Esophagus (tissue), 2 donors: ENCODE data around the gene FIGLA. TPM values are rescaled to one million over a fixed set of nuclear protein-coding genes. Genes with fewer than 3 reads are reported as not detected.

ENCODE experiments used
- H3K27ac ChIP-seq, 2 donors: one replicate each; pipeline ENCODE4 v1.5.1; 2013; ENCODE audit warnings: low read depth in 2 of 2, mild to moderate bottlenecking in 2 of 2, inconsistent platforms in 1 of 2, low read length in 1 of 2, moderate library complexity in 1 of 2
- H3K27me3 ChIP-seq, 2 donors: one replicate each; pipeline ENCODE4 v1.6.1; 2013; ENCODE audit warnings: low read length in 2 of 2, control low read depth in 1 of 2, mild to moderate bottlenecking in 1 of 2; ENCODE audit not compliant: insufficient read depth in 2 of 2, control insufficient read depth in 1 of 2
- H3K36me3 ChIP-seq, 2 donors: one replicate each; pipeline ENCODE4 v1.6.1; 2013; ENCODE audit warnings: low read length in 1 of 2; ENCODE audit not compliant: control insufficient read depth in 2 of 2, insufficient read depth in 2 of 2
- H3K4me1 ChIP-seq, 2 donors: one replicate each; pipeline ENCODE4 v1.6.1; 2013; ENCODE audit warnings: low read length in 1 of 2; ENCODE audit not compliant: control insufficient read depth in 2 of 2, insufficient read depth in 2 of 2
- H3K4me3 ChIP-seq, 2 donors: one replicate each; pipeline ENCODE4 v1.5.1; 2013; ENCODE audit warnings: low read length in 2 of 2, mild to moderate bottlenecking in 2 of 2, low read depth in 1 of 2, moderate library complexity in 1 of 2
- H3K9me3 ChIP-seq, 2 donors: one replicate each; pipeline ENCODE4 v1.6.1; 2013; ENCODE audit warnings: mild to moderate bottlenecking in 2 of 2, low read depth in 1 of 2, low read length in 1 of 2, moderate library complexity in 1 of 2; ENCODE audit not compliant: control insufficient read depth in 2 of 2, insufficient read depth in 1 of 2
- WGBS, 2 donors: extraction: QIAGEN DNeasy Blood & Tissue Kit; methylation state at CpG; one replicate each; pipeline ENCODE4 v1.1.7; 2013; 5-methylcytosine and 5-hydroxymethylcytosine counted together
- polyA plus RNA-seq, 2 donors: library from polyadenylated mRNA; stranded (reverse); fragments of 200-250 nt; gene quantifications; one replicate each; pipeline ENCODE4 v1.2.3, GENCODE V29; 2013
- donor health status: healthy with polysubstance abuse.
- donor health status: Bipolar disorder and iron deficiency.

Gene FIGLA
- polyA plus RNA-seq, 2 donors: 0.07 TPM; not detected in 1

GRCh38 chr2:70829916-70830315 is 39.5 kb upstream of the FIGLA start:
- 54% methylated on average over 1 of the region's 1 CpG for WGBS, 2 donors
- Histone ChIP-seq H3K27me3 (no peaks in the 10 kb centered on the region), H3K27ac (no peak overlapping the region)

GRCh38 chr2:70828914-70829824 is 38.7 kb upstream of the FIGLA start:
- no peak overlapping the region for H3K4me3 ChIP-seq
- no peaks in the 10 kb centered on the region for H3K27me3 ChIP-seq
- H3K9me3 ChIP-seq: no peaks in the 10 kb centered on the region
- no peaks in the 10 kb centered on the region for H3K4me1 ChIP-seq
- no peaks in the 10 kb centered on the region for H3K36me3 ChIP-seq
- WGBS, 2 donors: 54 to 62% methylated on average over 6 of the region's 6 CpGs
- H3K27ac ChIP-seq: no peak overlapping the region

More at GRCh38 chr2:70829916-70830315, 39.5 kb upstream of the FIGLA start:
- H3K9me3 ChIP-seq: no peaks in the 10 kb centered on the region
- no peaks in the 10 kb centered on the region for H3K4me1 ChIP-seq
- no peaks in the 10 kb centered on the region for H3K36me3 ChIP-seq
- H3K4me3 ChIP-seq: no peak overlapping the region

- Histone ChIP-seq H3K4me3 (no peak overlapping the region), H3K27me3 (no peaks in the 10 kb centered on the region)
- WGBS, 2 donors: 69 to 79% methylated on average over 5 of the region's 5 CpGs
Observed at GRCh38 chr2:70828115-70828514, 37.7 kb upstream of the FIGLA start.

GRCh38 chr2:70827388-70827787 is 36.9 kb upstream of the FIGLA start:
- Histone ChIP-seq H3K4me1 (no peaks in the 10 kb centered on the region), H3K4me3 (no peak overlapping the region), H3K27ac (no peak overlapping the region), H3K36me3 (no peaks in the 10 kb centered on the region), H3K27me3 (no peaks in the 10 kb centered on the region), H3K9me3 (no peaks in the 10 kb centered on the region)
- WGBS, 2 donors: 66 to 70% methylated on average over 5 of the region's 5 CpGs

More at GRCh38 chr2:70828115-70828514, 37.7 kb upstream of the FIGLA start:
- Histone ChIP-seq H3K4me1 (no peaks in the 10 kb centered on the region), H3K27ac (no peak overlapping the region), H3K36me3 (no peaks in the 10 kb centered on the region), H3K9me3 (no peaks in the 10 kb centered on the region)

GRCh38 chr2:70826696-70827350 is 36.4 kb upstream of the FIGLA start:
- WGBS, 2 donors: 71 to 76% methylated on average over 4 of the region's 4 CpGs
- H3K4me3 ChIP-seq: no peak overlapping the region
- H3K27me3 ChIP-seq: no peaks in the 10 kb centered on the region
- H3K4me1 ChIP-seq: no peaks in the 10 kb centered on the region
- no peak overlapping the region for H3K27ac ChIP-seq
- no peaks in the 10 kb centered on the region for H3K9me3 ChIP-seq
- no peaks in the 10 kb centered on the region for H3K36me3 ChIP-seq

- H3K4me1 ChIP-seq: no peaks in the 10 kb centered on the region
Observed at GRCh38 chr2:70823249-70823648, 32.8 kb upstream of the FIGLA start.

GRCh38 chr2:70822843-70823242 is 32.4 kb upstream of the FIGLA start:
- WGBS, 2 donors: 71 to 86% methylated on average over 8 of the region's 8 CpGs
- H3K27ac ChIP-seq: no peak overlapping the region
- H3K9me3 ChIP-seq: no peaks in the 10 kb centered on the region
- H3K36me3 ChIP-seq: no peaks in the 10 kb centered on the region
- H3K4me3 ChIP-seq: no peak overlapping the region
- no peaks in the 10 kb centered on the region for H3K4me1 ChIP-seq
- no peaks in the 10 kb centered on the region for H3K27me3 ChIP-seq

More at GRCh38 chr2:70823249-70823648, 32.8 kb upstream of the FIGLA start:
- Histone ChIP-seq H3K36me3 (no peaks in the 10 kb centered on the region), H3K27me3 (no peaks in the 10 kb centered on the region), H3K4me3 (no peak overlapping the region), H3K27ac (no peak overlapping the region), H3K9me3 (no peaks in the 10 kb centered on the region)
- WGBS, 2 donors: 85 to 90% methylated on average over 5 of the region's 5 CpGs

GRCh38 chr2:70820499-70820898 is 30.1 kb upstream of the FIGLA start, which contains the start of gene CLEC4F:
CLEC4F (minus strand) TSS chr2:70820599; CDS start chr2:70820523, 76 bp downstream.
- no peaks in the 10 kb centered on the region for H3K9me3 ChIP-seq
- no peaks in the 10 kb centered on the region for H3K36me3 ChIP-seq
- H3K4me3 ChIP-seq: no peak within 1 kb of the TSS
- no peaks in the 10 kb centered on the region for H3K4me1 ChIP-seq
- H3K27me3 ChIP-seq: no peaks in the 10 kb centered on the region
- H3K27ac ChIP-seq: no peak within 1 kb of the TSS
- 74 to 82% methylated on average over 7 of the region's 7 CpGs for WGBS, 2 donors

- H3K4me1 ChIP-seq: no peaks in the 10 kb centered on the region
- H3K36me3 ChIP-seq: no peaks in the 10 kb centered on the region
- WGBS, 2 donors: 77 to 84% methylated on average over 3 of the region's 3 CpGs
- H3K27ac ChIP-seq: no peak overlapping the region
- H3K27me3 ChIP-seq: no peaks in the 10 kb centered on the region
- H3K9me3 ChIP-seq: no peaks in the 10 kb centered on the region
- no peak overlapping the region for H3K4me3 ChIP-seq
Observed at GRCh38 chr2:70817284-70817954, 27.0 kb upstream of the FIGLA start.
